ENCODE data around the gene ULK4.

- no peak for TF ChIP-seq CTCF (IDR thresholded peaks at IDR 0.05)
- TF ChIP-seq POLR2A (IDR thresholded peaks at IDR 0.05), result no peak
Measured at GRCh38 chr3:41522612-41523011, 439.3 kb downstream of the ULK4 start.

Measured in tibial nerve (tissue), 3 donors.